HepG2 (cell line): ENCODE data around the gene PKN2. TPM values are rescaled to one million over a fixed set of nuclear protein-coding genes. Genes with fewer than 3 reads are reported as not detected.
A peak's percentile ranks its signal among the peaks of the same experiment; 100 is the strongest.

ENCODE experiments used
- BATF2 ChIP-seq: sonication (generic); formaldehyde crosslinking; IDR thresholded peaks from 2 replicates; pipeline ENCODE4 v1.8.0; 2022; ENCODE audit warnings: mild to moderate bottlenecking, missing genetic modification reagents, moderate library complexity
- E2F2 ChIP-seq: sonication (generic); formaldehyde crosslinking; IDR thresholded peaks from 2 replicates; pipeline ENCODE4 v1.4.0; 2020; ENCODE audit warnings: missing genetic modification reagents, borderline replicate concordance
- FOXA1 ChIP-seq, 2 experiments: fragments of 450-650 bp in 1 of 2; sonication (generic) in 1 of 2; formaldehyde crosslinking in 1 of 2; IDR thresholded peaks; 2 replicates each; pipeline versions ENCODE4 v1.4.0 to v1.6.1; 2016 to 2020; ENCODE audit warnings: missing genetic modification reagents in 1 of 2
- GATAD1 ChIP-seq: IDR thresholded peaks from 2 replicates; pipeline ENCODE4 v1.6.1; 2016; ENCODE audit warnings: missing genetic modification reagents, missing compliant biosample characterization
- HCFC1 ChIP-seq: fragments of 150-350 bp; IDR thresholded peaks from 2 replicates; pipeline ENCODE4 v1.6.1; 2014; ENCODE audit warnings: low read depth, low read length
- NFYC ChIP-seq: IDR thresholded peaks from 2 replicates; pipeline ENCODE4 v1.6.1; 2016; ENCODE audit warnings: missing genetic modification reagents, missing compliant biosample characterization
- NR2F2 ChIP-seq: IDR thresholded peaks from 2 replicates; pipeline ENCODE4 v1.6.1; 2012; ENCODE audit warnings: low read depth, inconsistent platforms, borderline replicate concordance
- PRDM10 ChIP-seq: sonication (generic); formaldehyde crosslinking; IDR thresholded peaks from 2 replicates; pipeline ENCODE4 v1.4.0; 2020; ENCODE audit warnings: low read depth, missing genetic modification reagents
- SRSF9 ChIP-seq: fragments of 200-400 bp; formaldehyde crosslinking; IDR thresholded peaks from 2 replicates; pipeline ENCODE4 v1.6.1; 2018; ENCODE audit warnings: borderline replicate concordance, mild to moderate bottlenecking, low read depth, low read length; ENCODE audit not compliant: insufficient read depth, poor library complexity, severe bottlenecking
- TP53 ChIP-seq: sonication (generic); formaldehyde crosslinking; conservative IDR thresholded peaks from 2 replicates; pipeline ENCODE4 v1.4.0; 2020; ENCODE audit warnings: missing genetic modification reagents
- U2AF2 ChIP-seq: fragments of 200-400 bp; formaldehyde crosslinking; IDR thresholded peaks from 2 replicates; pipeline ENCODE4 v1.6.1; 2017; ENCODE audit warnings: low read depth, mild to moderate bottlenecking, low read length
- ZNF446 ChIP-seq: sonication (generic); formaldehyde crosslinking; IDR thresholded peaks from 2 replicates; pipeline ENCODE4 v1.5.0; 2020; ENCODE audit warnings: mild to moderate bottlenecking, missing genetic modification reagents
- ZNF768 ChIP-seq: sonication (generic); formaldehyde crosslinking; IDR thresholded peaks from 2 replicates; pipeline ENCODE4 v1.4.0; 2020; ENCODE audit warnings: missing genetic modification reagents
- polyA plus RNA-seq, 8 experiments: library from polyadenylated mRNA; depleted of rRNA in 3 of 8; stranded (reverse) in 7 of 8; unstranded in 1 of 8; fragments of >200 nt; fragmentation: Illumina TruSeq in 4 of 8; extraction: Trizol in 4 of 8; gene quantifications; 2 replicates each; pipeline versions ENCODE4 v1.2.1 to v1.2.3, GENCODE V29; 2011 to 2016; ENCODE audit warnings: low read depth in 4 of 8, missing spikeins in 1 of 8, mixed read lengths in 1 of 8; ENCODE audit not compliant: insufficient read depth in 1 of 8
- total RNA-seq, 5 experiments: library from RNA; depleted of rRNA; stranded (reverse); fragments of >200 nt; fragmentation: Illumina TruSeq; extraction: Trizol; gene quantifications; 2 replicates each; pipeline ENCODE4 v1.2.3, GENCODE V29; 2016; ENCODE audit warnings: low read depth in 1 of 5
- TF ChIP-seq, protein P1 (sequence below): sonication (generic); formaldehyde crosslinking; conservative IDR thresholded peaks from 2 replicates; pipeline ENCODE4 v1.4.0; 2020; ENCODE audit warnings: mild to moderate bottlenecking, missing genetic modification reagents, moderate library complexity
- TF ChIP-seq, protein P2 (sequence below): sonication (generic); formaldehyde crosslinking; IDR thresholded peaks from 2 replicates; pipeline ENCODE4 v1.4.0; 2020; ENCODE audit warnings: missing genetic modification reagents

The PKN2 gene
- total and polyA plus RNA-seq, 2 of the 13 experiments (the other 11 are each of a cell fraction or from before 2014, with no cell fraction given): 17.0 to 29.4 TPM

- 0 out of 2 replicates have a peak, but pooled peaks have one; percentile 45 for TF ChIP-seq PRDM10
- no peak for TF ChIP-seq BATF2 (CRISPR knock-in tag)
- TF ChIP-seq ZNF446 (CRISPR knock-in tag): no peak
- TF ChIP-seq E2F2 (CRISPR knock-in tag): peak; percentile 24; the same call in 1 of the 2 replicates
- TF ChIP-seq TP53 (CRISPR knock-in tag): no peak
- peak; percentile 42; the same call in 1 of the 2 replicates for TF ChIP-seq ZNF768
- no peak for TF ChIP-seq FOXA1 (IDR thresholded peaks at IDR 0.05)
- TF ChIP-seq FOXA1 (CRISPR knock-in tag; IDR thresholded peaks at IDR 0.05): peak; percentile 9; the same call in 1 of the 2 replicates
- TF ChIP-seq, protein P1, sequence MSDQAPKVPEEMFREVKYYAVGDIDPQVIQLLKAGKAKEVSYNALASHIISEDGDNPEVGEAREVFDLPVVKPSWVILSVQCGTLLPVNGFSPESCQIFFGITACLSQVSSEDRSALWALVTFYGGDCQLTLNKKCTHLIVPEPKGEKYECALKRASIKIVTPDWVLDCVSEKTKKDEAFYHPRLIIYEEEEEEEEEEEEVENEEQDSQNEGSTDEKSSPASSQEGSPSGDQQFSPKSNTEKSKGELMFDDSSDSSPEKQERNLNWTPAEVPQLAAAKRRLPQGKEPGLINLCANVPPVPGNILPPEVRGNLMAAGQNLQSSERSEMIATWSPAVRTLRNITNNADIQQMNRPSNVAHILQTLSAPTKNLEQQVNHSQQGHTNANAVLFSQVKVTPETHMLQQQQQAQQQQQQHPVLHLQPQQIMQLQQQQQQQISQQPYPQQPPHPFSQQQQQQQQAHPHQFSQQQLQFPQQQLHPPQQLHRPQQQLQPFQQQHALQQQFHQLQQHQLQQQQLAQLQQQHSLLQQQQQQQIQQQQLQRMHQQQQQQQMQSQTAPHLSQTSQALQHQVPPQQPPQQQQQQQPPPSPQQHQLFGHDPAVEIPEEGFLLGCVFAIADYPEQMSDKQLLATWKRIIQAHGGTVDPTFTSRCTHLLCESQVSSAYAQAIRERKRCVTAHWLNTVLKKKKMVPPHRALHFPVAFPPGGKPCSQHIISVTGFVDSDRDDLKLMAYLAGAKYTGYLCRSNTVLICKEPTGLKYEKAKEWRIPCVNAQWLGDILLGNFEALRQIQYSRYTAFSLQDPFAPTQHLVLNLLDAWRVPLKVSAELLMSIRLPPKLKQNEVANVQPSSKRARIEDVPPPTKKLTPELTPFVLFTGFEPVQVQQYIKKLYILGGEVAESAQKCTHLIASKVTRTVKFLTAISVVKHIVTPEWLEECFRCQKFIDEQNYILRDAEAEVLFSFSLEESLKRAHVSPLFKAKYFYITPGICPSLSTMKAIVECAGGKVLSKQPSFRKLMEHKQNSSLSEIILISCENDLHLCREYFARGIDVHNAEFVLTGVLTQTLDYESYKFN (CRISPR knock-in tag): no peak; the same call in 1 of the 2 replicates
- TF ChIP-seq NFYC (CRISPR knock-in tag): peak; percentile 68
- TF ChIP-seq HCFC1: peak; percentile 79
- TF ChIP-seq NR2F2: no peak
- no peak for TF ChIP-seq SRSF9
- TF ChIP-seq, protein P2, sequence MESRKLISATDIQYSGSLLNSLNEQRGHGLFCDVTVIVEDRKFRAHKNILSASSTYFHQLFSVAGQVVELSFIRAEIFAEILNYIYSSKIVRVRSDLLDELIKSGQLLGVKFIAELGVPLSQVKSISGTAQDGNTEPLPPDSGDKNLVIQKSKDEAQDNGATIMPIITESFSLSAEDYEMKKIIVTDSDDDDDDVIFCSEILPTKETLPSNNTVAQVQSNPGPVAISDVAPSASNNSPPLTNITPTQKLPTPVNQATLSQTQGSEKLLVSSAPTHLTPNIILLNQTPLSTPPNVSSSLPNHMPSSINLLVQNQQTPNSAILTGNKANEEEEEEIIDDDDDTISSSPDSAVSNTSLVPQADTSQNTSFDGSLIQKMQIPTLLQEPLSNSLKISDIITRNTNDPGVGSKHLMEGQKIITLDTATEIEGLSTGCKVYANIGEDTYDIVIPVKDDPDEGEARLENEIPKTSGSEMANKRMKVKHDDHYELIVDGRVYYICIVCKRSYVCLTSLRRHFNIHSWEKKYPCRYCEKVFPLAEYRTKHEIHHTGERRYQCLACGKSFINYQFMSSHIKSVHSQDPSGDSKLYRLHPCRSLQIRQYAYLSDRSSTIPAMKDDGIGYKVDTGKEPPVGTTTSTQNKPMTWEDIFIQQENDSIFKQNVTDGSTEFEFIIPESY (CRISPR knock-in tag): 0 out of 2 replicates have a peak, but pooled peaks have one; percentile 9
- TF ChIP-seq U2AF2: no peak
- peak; percentile 98 for TF ChIP-seq GATAD1 (CRISPR knock-in tag)
Measured at GRCh38 chr1:88683541-88684481, at the start of gene PKN2 (continued).
